Activated CD4-positive, alpha-beta T cell treated with anti-CD3 and anti-CD28 coated beads, Interleukin-2, amount 50 U/mL, for 48 hours (primary cell): Measurements from ENCODE around the gene INPP5D.
A peak's percentile ranks its signal among the peaks of the same experiment; 100 is the strongest.

Experiments
- DNase-seq, 2 experiments: peaks; one replicate each; pipeline ENCODE4 v3.0.0-alpha.2; 2020

INPP5D gene

GRCh38 chr2:233247744-233248143, 187.6 kb downstream of the INPP5D start:
- DNase-seq: peak; percentile 52 to 70

- DNase-seq: no peak
These were observed 188.9 kb downstream of the INPP5D start for GRCh38 chr2:233248999-233249398.

DNA sequence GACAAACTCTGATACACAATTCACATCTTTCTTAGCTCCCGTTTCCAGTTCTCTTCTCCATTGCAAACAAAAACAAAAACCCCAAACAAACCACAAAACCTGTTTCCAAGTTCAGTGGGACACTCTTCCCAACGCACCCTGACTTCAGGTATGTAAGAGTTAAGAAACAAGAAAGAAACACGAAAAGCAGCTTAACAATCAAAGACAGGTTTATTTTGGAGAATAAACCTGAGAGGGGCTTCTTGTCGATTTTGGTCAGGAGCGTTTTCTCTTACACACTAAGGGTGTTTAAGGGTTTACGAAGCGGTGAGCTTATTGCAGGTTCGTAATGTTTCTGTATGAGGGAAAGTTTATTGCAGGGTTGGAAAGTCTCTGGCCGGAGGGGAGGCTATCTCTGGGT, 190.4 kb downstream of the INPP5D start:
- DNase-seq: no peak

GRCh38 chr2:233250985-233251305, 190.8 kb downstream of the INPP5D start:
- DNase-seq: no peak

DNA sequence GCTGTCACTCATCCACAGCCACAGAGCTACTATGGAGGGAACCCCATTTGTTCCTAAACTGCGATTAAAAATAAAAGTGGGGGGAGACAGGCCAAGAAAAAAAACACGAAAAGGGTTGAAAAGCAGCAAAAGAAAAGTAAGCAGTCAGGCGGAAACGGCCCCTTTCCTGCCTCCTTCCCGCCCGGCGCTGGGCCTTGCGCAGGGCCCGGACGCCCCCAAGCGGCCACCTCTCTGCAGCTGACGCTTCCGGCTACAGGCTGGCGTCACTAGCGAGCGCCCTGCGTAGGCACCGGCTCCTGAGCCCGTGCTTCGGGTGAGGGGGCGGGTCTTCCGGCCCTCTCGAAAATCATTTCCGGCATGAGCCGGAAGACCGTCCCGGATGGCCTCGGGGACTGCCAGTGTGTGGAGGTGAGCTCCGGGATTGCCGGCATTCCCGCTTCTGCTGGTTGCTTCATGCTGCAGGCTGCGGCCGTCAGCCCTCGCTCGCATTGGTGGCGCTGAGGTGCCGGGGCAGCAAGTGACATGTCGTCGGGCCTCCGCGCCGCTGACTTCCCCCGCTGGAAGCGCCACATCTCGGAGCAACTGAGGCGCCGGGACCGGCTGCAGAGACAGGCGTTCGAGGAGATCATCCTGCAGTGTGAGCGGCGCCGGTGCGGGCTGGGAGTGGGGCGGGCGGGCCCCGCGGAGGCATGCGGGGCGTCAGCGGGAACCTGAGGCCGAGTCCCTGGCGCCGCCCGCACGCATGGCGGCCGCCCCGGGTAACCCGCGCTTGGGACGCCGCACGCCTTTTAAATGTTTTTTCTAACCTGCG, 191.4 kb downstream of the INPP5D start, which contains the start of gene ATG16L1:
ATG16L1 (plus strand) TSS at position 368 of the 811 bp plus-strand sequence; CDS start at position 523, 155 bp downstream.
- DNase-seq: peak; percentile 93 to 96

DNA sequence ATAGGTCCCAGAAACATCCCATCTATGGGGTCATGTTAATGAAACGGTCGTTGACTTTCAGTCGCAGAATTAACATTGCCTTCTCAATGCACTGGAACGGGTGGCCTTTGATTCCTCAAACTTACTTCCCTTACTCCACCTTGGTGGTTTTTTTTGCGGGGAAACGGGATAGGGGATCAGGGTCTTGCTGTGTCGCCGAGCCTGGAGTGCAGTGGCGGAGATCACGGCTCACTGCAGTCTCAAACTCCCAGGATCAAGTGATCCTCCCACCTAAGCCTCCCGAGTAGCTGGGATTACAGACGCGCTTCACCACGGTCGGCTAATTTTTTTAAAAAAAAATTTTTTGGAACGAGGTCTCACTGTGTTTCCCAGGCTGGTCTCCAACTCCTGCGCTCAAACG, 192.1 kb downstream of the INPP5D start:
- DNase-seq: no peak

DNA sequence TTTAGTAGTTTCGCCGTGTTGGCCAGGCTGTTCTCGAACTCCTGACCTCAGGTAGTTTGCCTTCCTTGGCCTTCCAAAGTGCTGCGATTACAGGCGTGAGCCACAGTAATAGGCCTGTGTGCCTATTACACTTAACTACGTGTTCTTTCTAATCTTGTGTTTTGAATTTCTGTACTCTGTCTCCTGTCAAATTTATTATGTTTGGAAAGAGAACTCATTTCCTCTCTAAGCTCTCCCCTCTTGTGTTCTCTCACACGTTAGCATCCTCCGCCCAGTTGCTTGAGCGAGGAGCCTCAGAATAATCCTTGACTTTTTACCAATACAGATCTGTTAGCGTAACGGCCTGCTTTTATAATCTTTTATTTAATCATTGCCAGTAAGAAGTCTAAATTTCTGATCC, 195.0 kb downstream of the INPP5D start:
- no peak for DNase-seq

DNA sequence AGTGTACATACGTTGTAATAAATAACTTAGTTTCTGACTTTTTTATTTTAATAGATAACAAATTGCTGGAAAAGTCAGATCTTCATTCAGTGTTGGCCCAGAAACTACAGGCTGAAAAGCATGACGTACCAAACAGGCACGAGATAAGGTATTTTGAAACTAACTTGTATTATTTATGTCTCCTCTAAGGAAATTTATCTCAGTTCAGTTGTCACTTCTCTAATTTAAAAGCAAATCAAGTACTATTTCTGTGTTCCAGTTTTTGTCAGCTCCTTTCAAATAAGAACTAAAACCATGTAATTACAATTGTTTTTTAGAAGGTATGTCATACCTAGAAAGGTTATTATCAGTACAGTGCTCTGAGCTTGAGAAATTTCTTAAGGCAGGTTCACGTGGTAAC, 195.9 kb downstream of the INPP5D start:
- no peak for DNase-seq
